ENCODE results near the gene SYCP2L. TPM values are rescaled to one million over a fixed set of nuclear protein-coding genes. Genes with fewer than 3 reads are reported as not detected.

Gene SYCP2L
- polyA plus RNA-seq, 1 donor (not counting 4 experiments of a cell fraction or from before 2014, with no cell fraction given), result 1.3 TPM

- DNase-seq (ENCODE audit: low read depth, low spot score) (peak; percentile 21), FAIRE-seq (peak; percentile 57)
- no peaks in the 10 kb centered on the region for H3K9me1 ChIP-seq (ENCODE audit: control insufficient read depth, extremely low read depth, insufficient read depth, low read length)
- dilution Hi-C loops (cut with MboI; ENCODE audit: extremely low pct_ligation_motif_present, low sequenced_read_pairs), result no loop called here
- peak within 1 kb of the TSS; percentile 21 for H3K27ac ChIP-seq (ENCODE audit: control insufficient read depth, insufficient read depth, low read length)
- no peaks in the 10 kb centered on the region for H4K20me1 ChIP-seq (ENCODE audit: control insufficient read depth, extremely low read depth, insufficient read depth, low read length)
- peaks cover 20% of the 10 kb centered on the region for H3K27me3 ChIP-seq (ENCODE audit: control insufficient read depth, extremely low read depth, insufficient read depth, low read length)
- H3K9me3 ChIP-seq (ENCODE audit: control insufficient read depth, low read depth, low read length), result no peaks in the 10 kb centered on the region
- peaks cover 3% of the 10 kb centered on the region for H3K4me1 ChIP-seq (ENCODE audit: control insufficient read depth, extremely low read depth, insufficient read depth, low read length)
- no peaks in the 10 kb centered on the region for H3K79me2 ChIP-seq (ENCODE audit: control insufficient read depth, insufficient read depth, low read length)
- no peaks in the 10 kb centered on the region for H3K36me3 ChIP-seq (ENCODE audit: control insufficient read depth in 2 of 2, extremely low read depth in 1 of 2, insufficient read depth in 2 of 2, low read length in 2 of 2)
- no peak for TF ChIP-seq EZH2 (IDR thresholded peaks at IDR 0.05; ENCODE audit: low read length)
- no peak for TF ChIP-seq CTCF (optimal IDR thresholded peaks at IDR 0.05 in 1 of 3, IDR thresholded peaks at IDR 0.05 in 1 of 3, conservative IDR thresholded peaks at IDR 0.05 in 1 of 3; ENCODE audit: extremely low read depth in 1 of 3, insufficient read depth in 2 of 3, low read length in 3 of 3)
- H2AFZ ChIP-seq (ENCODE audit: control insufficient read depth, low read length), result peak within 1 kb of the TSS; percentile 68
- H3K9ac ChIP-seq (ENCODE audit: control insufficient read depth, extremely low read depth, insufficient read depth, low read length), result peak within 1 kb of the TSS; percentile 82
- peak within 1 kb of the TSS; percentile 64 to 85 (median 77) for H3K4me3 ChIP-seq (ENCODE audit: control insufficient read depth in 2 of 3, extremely low read depth in 1 of 3, insufficient read depth in 2 of 3, low read depth in 1 of 3, low read length in 3 of 3)
- H3K4me2 ChIP-seq (ENCODE audit: control insufficient read depth, extremely low read depth, insufficient read depth, low read depth, low read length), result peak within 1 kb of the TSS; percentile 99
These were observed 48.7 kb upstream of the SYCP2L start, which contains the start of gene MAK for GRCh38 chr6:10837995-10838793. Gene MAK, minus strand, starts transcription at chr6:10838539. Its CDS starts 7,891 bp downstream, at chr6:10830648.

- Histone ChIP-seq H3K4me3 (ENCODE audit: control insufficient read depth in 2 of 3, extremely low read depth in 1 of 3, insufficient read depth in 2 of 3, low read depth in 1 of 3, low read length in 3 of 3) (peak overlapping the region; percentile 64 to 85 (median 77)), H3K9me3 (ENCODE audit: control insufficient read depth, low read depth, low read length) (no peaks in the 10 kb centered on the region), H4K20me1 (ENCODE audit: control insufficient read depth, extremely low read depth, insufficient read depth, low read length) (no peaks in the 10 kb centered on the region), H3K4me2 (ENCODE audit: control insufficient read depth, extremely low read depth, insufficient read depth, low read depth, low read length) (peak overlapping the region; percentile 99), H3K27me3 (ENCODE audit: control insufficient read depth, extremely low read depth, insufficient read depth, low read length) (peaks cover 20% of the 10 kb centered on the region), H3K9ac (ENCODE audit: control insufficient read depth, extremely low read depth, insufficient read depth, low read length) (peak overlapping the region; percentile 82), H2AFZ (ENCODE audit: control insufficient read depth, low read length) (peak overlapping the region; percentile 67), H3K36me3 (ENCODE audit: control insufficient read depth in 2 of 2, extremely low read depth in 1 of 2, insufficient read depth in 2 of 2, low read length in 2 of 2) (no peaks in the 10 kb centered on the region), H3K4me1 (ENCODE audit: control insufficient read depth, extremely low read depth, insufficient read depth, low read length) (peaks cover 3% of the 10 kb centered on the region), H3K27ac (ENCODE audit: control insufficient read depth, insufficient read depth, low read length) (no peak overlapping the region), H3K79me2 (ENCODE audit: control insufficient read depth, insufficient read depth, low read length) (no peaks in the 10 kb centered on the region), H3K9me1 (ENCODE audit: control insufficient read depth, extremely low read depth, insufficient read depth, low read length) (no peaks in the 10 kb centered on the region)
- dilution Hi-C loops (cut with MboI; ENCODE audit: extremely low pct_ligation_motif_present, low sequenced_read_pairs), result no loop called here
- TF ChIP-seq CTCF (optimal IDR thresholded peaks at IDR 0.05 in 1 of 3, IDR thresholded peaks at IDR 0.05 in 1 of 3, conservative IDR thresholded peaks at IDR 0.05 in 1 of 3; ENCODE audit: extremely low read depth in 1 of 3, insufficient read depth in 2 of 3, low read length in 3 of 3) (no peak), EZH2 (IDR thresholded peaks at IDR 0.05; ENCODE audit: low read length) (no peak)
- DNase-seq (ENCODE audit: low read depth, low spot score), result no peak
- peak; percentile 20 for FAIRE-seq
These were observed 48.0 kb upstream of the SYCP2L start for GRCh38 chr6:10838794-10839333.

Measured in keratinocyte (primary cell).